Sciatic nerve (tissue), 2 donors: ENCODE measurements around the gene GOLGA8N. TPM values are rescaled to one million over a fixed set of nuclear protein-coding genes. Genes with fewer than 3 reads are reported as not detected.
A peak's percentile ranks its signal among the peaks of the same experiment; 100 is the strongest.
"Not testable (repeated sequence)": the region's sequence is repeated elsewhere in the genome, so short reads cannot be mapped to it uniquely, and the experiment has no call there.

Experiments used
- ATAC-seq: fragments of 200-7000 bp; cut with Tn5 transposase; one replicate; pipeline ENCODE4 v1.9.1; 2020; ENCODE audit warnings: mild to moderate bottlenecking, moderate library complexity
- DNase-seq: peaks from one replicate; pipeline ENCODE4 v3.0.0-alpha.2; 2020; ENCODE audit warnings: low spot score
- intact Hi-C: fragments of 100-400 bp; cut with DNase I; formaldehyde crosslinking; loops from one replicate; pipeline ENCODE4 v1.14.2; 2022
- total RNA-seq: library from RNA; stranded (reverse); fragmentation: NEBNext Ultra II Directional; extraction: Animal tissue kit (Norgen Biotek cat#: 25700); gene quantifications from one replicate; pipeline ENCODE4 v1.2.1, GENCODE V29; 2021
- donor health status: DM: no; HTN: no; CAD: no.
- donor health status: DM: no; HTN: no; CAD: no.

GOLGA8N gene
- total RNA-seq = 35.0 TPM

DNA sequence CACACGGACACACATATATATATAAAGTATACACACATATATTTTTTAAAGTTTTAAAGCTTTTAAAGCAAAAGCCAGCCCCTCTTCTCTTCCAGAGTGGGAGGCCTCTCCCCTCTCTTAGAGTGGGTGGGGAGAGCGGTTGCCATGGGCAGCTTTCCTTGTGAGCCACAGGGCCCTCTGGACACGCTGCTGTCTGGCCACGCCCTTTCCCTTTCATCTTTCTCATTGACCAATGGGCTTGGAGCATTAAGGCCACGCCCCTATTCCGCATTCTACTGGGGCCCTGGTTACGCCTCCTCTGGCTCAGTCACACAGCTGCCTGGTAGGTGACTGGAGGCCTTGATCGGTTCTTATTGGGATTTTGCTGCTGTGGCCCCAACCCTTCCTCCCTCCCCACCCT, at the start of gene GOLGA8N:
TSS of gene GOLGA8N (plus strand) at position 306 of the 400 bp plus-strand sequence.
- not testable (repeated sequence) for ATAC-seq

GRCh38 chr15:32543456-32543855, 49.8 kb upstream of the GOLGA8N start:
- ATAC-seq, intact Hi-C loops, DNase-seq: not testable (repeated sequence)

More for the DNA sequence above, at the start of gene GOLGA8N:
- DNase-seq, intact Hi-C loops: not testable (repeated sequence)

DNA sequence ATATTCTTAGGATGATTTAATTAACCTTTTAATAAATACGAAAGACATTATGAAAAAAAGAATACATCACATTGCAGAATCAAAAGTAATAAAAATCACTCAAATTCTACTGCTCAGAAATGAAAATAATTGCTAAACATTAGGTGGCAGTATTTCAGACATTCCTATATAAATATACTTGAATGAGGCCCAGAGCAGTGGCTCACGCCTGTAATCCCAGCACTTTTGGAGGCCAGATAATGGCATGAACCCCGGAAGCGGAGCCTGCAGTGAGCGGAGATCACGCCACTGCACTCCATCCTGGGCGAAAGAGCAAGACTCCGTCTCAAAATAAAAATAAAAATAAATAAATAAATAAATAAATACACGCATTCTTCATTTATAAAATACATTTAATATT, 48.1 kb upstream of the GOLGA8N start:
- DNase-seq, ATAC-seq, intact Hi-C loops: not testable (repeated sequence)

GRCh38 chr15:32554587-32554986, 38.7 kb upstream of the GOLGA8N start:
- intact Hi-C loops, DNase-seq, ATAC-seq: not testable (repeated sequence)

GRCh38 chr15:32562198-32562597, 31.1 kb upstream of the GOLGA8N start:
- intact Hi-C loops, ATAC-seq, DNase-seq: not testable (repeated sequence)

- DNase-seq, intact Hi-C loops, ATAC-seq: not testable (repeated sequence)
Observed at GRCh38 chr15:32568988-32569387, 24.3 kb upstream of the GOLGA8N start.

DNA sequence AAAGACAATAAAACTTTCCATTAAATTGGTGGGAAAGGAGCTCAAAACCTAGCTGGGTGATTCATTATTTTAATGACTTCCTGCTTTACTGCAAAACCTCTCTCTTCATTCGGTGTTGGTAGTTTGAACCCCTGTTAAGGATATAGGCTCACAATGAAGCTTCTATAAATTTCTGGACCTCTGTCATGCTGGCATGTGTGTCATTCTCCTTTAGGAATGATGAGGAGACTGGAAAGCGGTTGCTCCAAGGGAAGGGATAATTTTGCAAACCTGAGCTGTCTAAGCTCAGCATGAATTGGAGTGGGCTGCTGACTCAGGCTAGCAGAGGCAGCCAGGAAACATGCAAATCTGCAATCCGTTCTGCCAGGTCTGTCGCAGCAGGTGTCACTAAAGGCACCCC, 14.8 kb upstream of the GOLGA8N start:
- DNase-seq, intact Hi-C loops, ATAC-seq: not testable (repeated sequence)

DNA sequence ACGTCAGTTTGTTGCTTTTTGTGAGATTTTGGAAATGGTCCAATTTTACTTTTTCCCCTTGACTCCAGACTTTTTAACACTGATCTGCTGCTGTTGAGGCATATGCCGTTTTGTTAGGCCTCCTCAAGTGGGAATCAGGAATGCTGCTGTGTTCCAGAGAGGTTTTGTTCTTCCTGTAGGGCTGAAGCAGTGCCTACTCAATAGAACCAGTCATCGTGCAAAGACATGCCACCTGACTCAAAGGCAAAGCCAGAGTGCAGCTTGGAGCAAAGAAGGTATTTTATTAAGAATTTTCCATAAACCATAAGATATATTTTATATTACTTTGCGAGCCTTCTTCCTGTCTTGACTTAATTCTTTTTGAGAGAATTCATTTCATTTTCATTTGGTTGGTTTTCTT, 7.4 kb upstream of the GOLGA8N start:
- DNase-seq, ATAC-seq, intact Hi-C loops: not testable (repeated sequence)

DNA sequence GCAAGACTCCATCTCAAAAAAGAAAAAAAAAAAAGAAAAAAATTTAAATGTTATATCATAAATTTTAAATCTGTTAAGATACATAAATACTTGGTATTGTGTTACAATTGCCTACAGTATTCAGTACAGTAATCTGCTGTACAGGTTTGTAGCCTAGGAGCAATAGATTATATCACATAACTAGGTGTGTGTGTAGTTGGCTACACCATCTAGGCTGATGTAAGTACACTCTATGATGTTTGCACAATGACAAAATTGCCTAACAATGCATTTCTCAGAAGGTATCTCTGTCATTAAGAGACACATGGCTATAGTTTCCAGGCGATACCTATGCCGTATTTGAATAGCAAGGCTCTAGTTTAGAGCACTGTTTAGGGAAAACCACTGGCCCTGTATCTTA, 16.3 kb downstream of the GOLGA8N start:
- intact Hi-C loops, ATAC-seq, DNase-seq: not testable (repeated sequence)

DNA sequence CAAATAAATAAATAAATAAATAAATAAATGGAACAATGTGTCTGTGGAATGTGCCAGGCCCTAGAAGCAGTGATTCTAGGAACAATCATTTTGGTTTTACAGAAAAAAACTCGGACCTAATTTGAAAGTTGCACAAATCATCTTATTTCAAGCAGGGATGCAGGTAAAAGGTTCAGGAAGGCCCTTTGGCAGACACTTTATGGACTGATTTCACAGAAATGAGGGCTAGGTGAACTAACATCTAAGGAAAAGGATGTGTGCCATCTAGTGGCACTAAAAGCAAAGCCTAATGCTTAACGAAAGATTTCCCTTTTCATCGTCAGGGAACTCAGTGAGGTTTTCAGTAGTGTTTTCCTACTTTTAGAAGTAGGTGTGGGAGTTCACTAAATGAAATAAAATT, 17.5 kb downstream of the GOLGA8N start:
- DNase-seq, ATAC-seq, intact Hi-C loops: not testable (repeated sequence)

DNA sequence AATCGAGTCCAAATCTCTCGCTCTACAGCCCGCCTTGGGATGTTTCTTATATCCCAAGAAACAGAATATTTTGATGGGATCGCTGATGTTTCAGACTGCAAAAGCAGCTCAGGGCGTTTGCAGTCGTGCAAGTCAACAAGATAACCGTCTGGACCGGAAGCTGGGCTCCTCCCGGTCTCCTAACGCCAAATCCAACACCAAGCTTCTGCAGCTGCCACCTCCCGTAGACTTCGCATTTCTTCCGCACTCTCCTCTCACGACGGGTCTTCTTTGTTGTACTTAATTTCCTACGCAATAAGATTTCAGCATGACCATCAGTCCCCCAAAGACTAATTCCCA, 21.4 kb downstream of the GOLGA8N start:
- intact Hi-C loops, DNase-seq: not testable (repeated sequence)
- peak; percentile 82 for ATAC-seq

DNA sequence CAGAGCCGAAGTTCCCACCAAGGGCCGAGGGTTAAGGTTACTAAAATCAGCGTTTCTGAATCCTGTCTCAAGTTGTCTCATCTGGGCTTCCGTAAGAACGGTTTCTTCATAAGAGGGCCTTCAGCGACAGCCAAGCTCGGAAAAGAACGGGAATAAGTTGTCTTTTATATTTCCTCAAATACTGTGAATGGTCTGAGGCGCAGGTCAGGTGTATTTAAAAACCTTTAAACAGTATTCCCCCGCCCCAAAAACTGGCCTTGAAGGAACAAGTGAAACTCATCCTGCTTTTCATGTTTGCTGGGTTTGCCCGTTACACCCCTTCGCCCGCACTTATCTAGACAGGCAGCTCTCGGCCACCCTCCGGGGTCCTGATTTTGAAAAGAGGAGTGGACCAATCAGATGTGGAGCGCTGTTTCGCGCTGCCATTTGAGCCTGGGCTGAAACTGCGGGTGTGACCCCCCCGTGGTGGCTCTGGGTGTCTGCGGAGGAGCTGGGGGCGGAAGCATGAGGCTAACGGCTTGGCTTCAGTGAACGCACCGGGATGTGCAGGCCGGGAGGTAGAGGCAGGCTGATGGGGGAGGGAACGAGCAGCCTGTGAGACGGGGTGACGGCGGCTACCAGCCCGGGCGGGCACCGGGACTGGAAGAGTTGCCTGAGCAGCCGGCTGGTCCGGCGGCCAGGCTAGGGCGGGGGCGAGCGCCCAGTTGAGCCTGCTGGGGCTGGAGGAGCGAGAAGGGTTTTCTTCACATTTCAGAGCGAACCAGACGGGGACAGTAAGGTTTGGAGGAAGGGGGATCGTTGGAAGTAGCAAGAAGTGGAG, 22.0 kb downstream of the GOLGA8N start, which contains the start of gene ARHGAP11A:
TSS of gene ARHGAP11A (plus strand) at position 454 of the 820 bp plus-strand sequence. CDS start 708 bp downstream, outside the sequence.
- peak; percentile 85 for DNase-seq
- intact Hi-C loops = not testable (repeated sequence)
- peak; percentile 96 for ATAC-seq

DNA sequence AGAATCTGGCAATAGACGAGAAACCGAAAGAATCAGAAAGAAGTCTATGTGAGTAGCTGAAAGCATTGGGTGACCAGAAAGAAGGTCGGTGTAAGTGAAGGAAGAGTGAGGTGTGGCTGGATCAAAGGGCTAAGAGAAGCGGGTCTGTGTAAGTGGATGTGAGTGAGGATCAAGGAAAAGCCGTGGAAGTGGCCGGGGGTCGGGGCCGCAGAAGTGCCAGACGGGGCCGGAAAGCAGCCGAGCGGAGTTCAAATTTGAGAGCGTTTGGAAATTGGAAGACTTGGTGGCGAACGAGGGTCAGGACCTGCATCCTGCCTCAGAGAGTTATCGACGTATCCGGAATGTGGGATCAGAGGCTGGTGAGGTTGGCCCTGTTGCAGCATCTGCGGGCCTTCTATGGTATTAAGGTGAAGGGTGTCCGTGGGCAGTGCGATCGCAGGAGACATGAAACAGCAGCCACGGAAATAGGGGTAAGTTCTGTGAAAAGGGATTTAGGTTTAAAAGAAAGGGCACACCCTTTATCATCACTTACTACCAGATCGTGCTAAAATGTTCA, 22.7 kb downstream of the GOLGA8N start:
- ATAC-seq, DNase-seq, intact Hi-C loops: not testable (repeated sequence)

GRCh38 chr15:32636410-32636809, 43.2 kb downstream of the GOLGA8N start:
- no peak for ATAC-seq

DNA sequence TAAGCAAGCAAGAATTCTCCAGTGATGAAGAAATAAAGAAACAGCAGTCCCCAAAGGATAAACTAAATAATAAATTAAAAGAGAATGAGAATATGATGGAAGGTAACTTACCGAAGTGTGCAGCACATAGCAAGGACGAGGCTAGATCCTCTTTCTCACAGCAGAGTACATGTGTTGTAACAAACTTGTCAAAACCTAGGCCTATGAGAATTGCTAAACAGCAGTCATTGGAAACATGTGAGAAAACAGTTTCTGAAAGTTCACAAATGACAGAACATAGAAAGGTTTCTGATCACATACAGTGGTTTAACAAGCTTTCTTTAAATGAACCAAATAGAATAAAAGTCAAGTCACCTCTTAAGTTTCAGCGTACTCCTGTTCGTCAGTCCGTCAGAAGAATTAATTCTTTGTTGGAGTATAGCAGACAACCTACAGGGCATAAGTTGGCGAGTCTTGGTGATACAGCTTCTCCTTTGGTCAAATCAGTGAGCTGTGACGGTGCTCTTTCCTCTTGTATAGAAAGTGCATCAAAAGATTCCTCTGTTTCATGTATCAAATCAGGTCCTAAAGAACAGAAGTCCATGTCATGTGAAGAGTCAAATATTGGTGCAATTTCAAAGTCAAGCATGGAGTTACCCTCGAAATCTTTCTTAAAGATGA, 43.8 kb downstream of the GOLGA8N start:
- DNase-seq = no peak
- ATAC-seq = no peak
- intact Hi-C loops = no loop called here

More at GRCh38 chr15:32636410-32636809, 43.2 kb downstream of the GOLGA8N start:
- no peak for DNase-seq
- intact Hi-C loops = no loop called here

DNA sequence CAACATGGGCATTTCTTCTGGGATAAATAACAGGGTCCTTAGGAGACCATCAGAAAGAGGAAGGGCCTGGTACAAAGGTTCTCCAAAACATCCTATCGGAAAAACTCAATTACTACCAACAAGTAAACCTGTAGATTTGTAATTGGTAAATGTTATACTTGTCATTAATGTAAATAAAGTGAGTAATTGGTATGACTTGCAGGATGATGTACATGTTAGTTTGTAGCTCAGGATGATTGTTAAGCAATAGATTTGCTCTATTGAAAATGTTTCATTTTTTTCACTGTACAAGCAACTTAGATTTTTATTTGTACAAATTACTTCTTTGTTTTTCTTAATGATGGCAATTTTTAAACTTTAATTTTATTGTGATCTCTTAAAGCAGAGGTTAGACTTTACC, 44.4 kb downstream of the GOLGA8N start:
- DNase-seq = no peak
- intact Hi-C loops = no loop called here
- no peak for ATAC-seq

DNA sequence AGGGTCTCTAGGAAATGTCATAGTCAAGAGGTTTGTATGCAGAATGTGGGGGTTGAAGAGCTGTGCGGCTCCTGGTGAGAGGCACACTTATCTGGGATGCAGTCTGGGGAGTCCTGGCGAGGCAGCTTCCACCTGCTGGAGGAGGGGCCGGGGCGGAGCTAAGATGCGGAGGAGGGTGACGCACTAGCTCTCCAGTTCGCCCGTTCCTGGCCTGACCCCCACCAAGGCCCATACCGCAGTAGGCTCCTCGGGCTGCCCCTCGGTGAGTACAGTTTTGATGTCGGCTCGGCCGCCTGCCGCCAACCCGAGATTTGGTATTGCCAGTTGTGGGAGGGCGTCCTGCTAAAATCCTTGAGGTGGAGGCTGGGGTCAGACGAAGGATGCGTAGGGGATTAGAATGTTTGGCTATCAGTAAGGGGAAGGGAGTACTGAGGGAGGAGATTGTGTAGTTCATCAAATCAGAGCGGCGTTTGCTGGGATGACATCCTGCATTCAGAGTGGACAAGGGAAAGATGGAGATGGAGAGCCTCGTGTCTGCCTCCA, 48.3 kb downstream of the GOLGA8N start, which contains the start of gene SCG5:
TSS of gene SCG5 (plus strand) at position 194 of the 543 bp plus-strand sequence. CDS start 1,883 bp downstream, outside the sequence.
- ATAC-seq (peak; percentile 46), DNase-seq (no peak)
- intact Hi-C loops = no loop called here

- DNase-seq (no peak), ATAC-seq (no peak)
- intact Hi-C loops = no loop called here
Observed at GRCh38 chr15:32642667-32643435, 49.6 kb downstream of the GOLGA8N start.
